ENCODE results near the gene ZFP91. TPM values are rescaled to one million over a fixed set of nuclear protein-coding genes. Genes with fewer than 3 reads are reported as not detected.
A peak's percentile ranks its signal among the peaks of the same experiment; 100 is the strongest.

Gene ZFP91
- polyA plus RNA-seq, 4 donors, result 24.8 to 51.2 (median 27.9) TPM

DNA sequence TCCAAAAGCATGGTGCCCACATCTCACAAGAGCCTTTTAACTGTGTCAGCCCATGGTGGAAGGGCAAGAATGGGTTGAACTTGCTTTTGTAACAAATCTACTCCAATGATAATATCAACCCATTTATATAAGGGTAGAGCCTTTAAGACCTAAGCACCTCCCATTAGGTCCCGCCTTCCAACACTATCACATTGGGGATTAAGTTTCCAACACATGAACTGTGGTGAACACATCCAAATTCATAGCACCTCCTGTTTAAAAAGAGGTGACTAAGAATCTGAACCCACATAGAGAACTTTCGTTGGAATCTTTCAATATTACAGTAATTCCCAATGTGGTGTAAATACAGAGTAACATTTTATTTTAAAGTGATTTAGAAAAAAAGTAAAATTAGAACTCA is 34.4 kb downstream of the ZFP91 start:
- Histone ChIP-seq H3K36me3 (ENCODE audit: control insufficient read depth in 3 of 3, insufficient read depth in 2 of 3, low read depth in 1 of 3, low read length in 3 of 3) (peaks cover 17 to 19% (median 18%) of the 10 kb centered on the region in 3 donors), H3K27me3 (ENCODE audit: control insufficient read depth in 3 of 3, insufficient read depth in 3 of 3, low read length in 3 of 3) (no peaks in the 10 kb centered on the region), H3K4me3 (ENCODE audit: low read depth in 1 of 3, low read length in 3 of 3) (no peak overlapping the region), H3K27ac (ENCODE audit: low read depth in 1 of 3, low read length in 2 of 3) (no peak overlapping the region), H3K4me1 (ENCODE audit: control insufficient read depth in 3 of 3, insufficient read depth in 2 of 3, low read depth in 1 of 3, low read length in 2 of 3) (peaks cover 0 to 3% (median 2%) of the 10 kb centered on the region in 3 donors), H3K9me3 (ENCODE audit: control insufficient read depth in 2 of 2, insufficient read depth in 1 of 2, low read depth in 1 of 2, low read length in 1 of 2) (no peaks in the 10 kb centered on the region)
- FAIRE-seq (no peak), DNase-seq (no peak)
- WGBS, 3 donors, result 82 to 96% (median 88%) methylated on average over 2 of the region's 2 CpGs

DNA sequence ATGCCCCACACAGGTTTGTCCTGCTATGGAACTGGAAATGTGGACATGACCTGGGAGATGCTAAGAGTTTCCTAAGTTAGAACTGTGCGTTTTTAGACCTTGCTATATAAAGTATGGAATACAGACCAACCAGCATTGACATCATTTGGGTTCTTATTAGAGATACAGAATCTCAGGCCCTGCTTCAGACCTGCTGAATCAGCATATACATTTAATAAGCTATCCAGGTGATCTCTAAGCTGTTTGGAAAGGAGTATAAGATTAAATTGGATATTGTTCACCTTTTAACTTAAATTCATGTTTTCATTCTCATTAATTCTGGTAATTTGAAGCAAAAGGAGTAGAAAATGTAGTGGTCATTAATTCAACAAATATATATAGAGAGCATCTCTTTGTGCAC is 36.7 kb downstream of the ZFP91 start:
- peaks cover 14 to 25% (median 19%) of the 10 kb centered on the region in 3 donors for H3K36me3 ChIP-seq (ENCODE audit: control insufficient read depth in 3 of 3, insufficient read depth in 2 of 3, low read depth in 1 of 3, low read length in 3 of 3)
- WGBS, 3 donors, result 91 to 95% (median 95%) methylated on average over 1 of the region's 1 CpG

GRCh38 chr11:58616594-58616993 is 37.7 kb downstream of the ZFP91 start:
- H3K27me3 ChIP-seq (ENCODE audit: control insufficient read depth in 3 of 3, insufficient read depth in 3 of 3, low read length in 3 of 3), result no peaks in the 10 kb centered on the region
- H3K4me3 ChIP-seq (ENCODE audit: low read depth in 1 of 3, low read length in 3 of 3), result no peak overlapping the region
- no peak overlapping the region for H3K27ac ChIP-seq (ENCODE audit: low read depth in 1 of 3, low read length in 2 of 3)
- 60 to 65% (median 60%) methylated on average over 4 of the region's 4 CpGs for WGBS, 3 donors
- H3K9me3 ChIP-seq (ENCODE audit: control insufficient read depth in 2 of 2, insufficient read depth in 1 of 2, low read depth in 1 of 2, low read length in 1 of 2), result no peaks in the 10 kb centered on the region
- H3K36me3 ChIP-seq (ENCODE audit: control insufficient read depth in 3 of 3, insufficient read depth in 2 of 3, low read depth in 1 of 3, low read length in 3 of 3), result peaks cover 14 to 25% (median 17%) of the 10 kb centered on the region in 3 donors
- DNase-seq (no peak), FAIRE-seq (no peak)
- peaks cover 0 to 3% (median 2%) of the 10 kb centered on the region in 3 donors for H3K4me1 ChIP-seq (ENCODE audit: control insufficient read depth in 3 of 3, insufficient read depth in 2 of 3, low read depth in 1 of 3, low read length in 2 of 3)

More for the DNA sequence above, 36.7 kb downstream of the ZFP91 start:
- H3K4me1 ChIP-seq (ENCODE audit: control insufficient read depth in 3 of 3, insufficient read depth in 2 of 3, low read depth in 1 of 3, low read length in 2 of 3), result peaks cover 0 to 3% (median 2%) of the 10 kb centered on the region in 3 donors
- FAIRE-seq (no peak), DNase-seq (no peak)
- no peak overlapping the region for H3K4me3 ChIP-seq (ENCODE audit: low read depth in 1 of 3, low read length in 3 of 3)
- no peaks in the 10 kb centered on the region for H3K9me3 ChIP-seq (ENCODE audit: control insufficient read depth in 2 of 2, insufficient read depth in 1 of 2, low read depth in 1 of 2, low read length in 1 of 2)
- no peak overlapping the region for H3K27ac ChIP-seq (ENCODE audit: low read depth in 1 of 3, low read length in 2 of 3)
- no peaks in the 10 kb centered on the region for H3K27me3 ChIP-seq (ENCODE audit: control insufficient read depth in 3 of 3, insufficient read depth in 3 of 3, low read length in 3 of 3)

DNA sequence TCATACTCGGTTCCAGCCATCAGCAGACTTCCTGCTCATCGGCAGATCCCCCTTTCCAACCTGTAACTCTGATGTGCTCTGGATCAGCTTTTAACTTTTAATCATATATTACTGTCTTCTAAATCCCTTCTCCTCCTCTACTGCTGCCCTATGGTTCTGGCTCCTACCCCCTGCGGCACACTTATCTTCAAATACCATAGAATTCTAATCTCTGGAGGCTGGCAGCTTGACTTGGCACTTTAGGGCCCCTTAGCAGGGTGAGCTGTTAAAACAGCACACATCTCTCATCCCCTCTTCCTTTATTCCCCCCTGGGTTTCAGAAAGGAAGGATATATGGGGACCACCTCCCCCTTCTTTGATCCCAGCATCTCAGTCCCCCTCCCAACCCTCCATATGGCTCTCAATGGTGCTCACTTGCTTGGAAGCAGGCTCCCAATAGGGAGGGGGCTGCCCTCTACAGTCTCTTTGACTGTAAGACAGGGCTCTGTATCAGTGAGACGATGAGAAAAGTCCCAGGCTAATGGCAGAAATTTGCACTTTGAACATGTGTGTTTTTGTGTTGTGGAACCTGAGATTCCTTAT is 39.2 kb downstream of the ZFP91 start:
- Histone ChIP-seq H3K36me3 (ENCODE audit: control insufficient read depth in 3 of 3, insufficient read depth in 2 of 3, low read depth in 1 of 3, low read length in 3 of 3) (peaks cover 18 to 21% (median 19%) of the 10 kb centered on the region in 3 donors), H3K9me3 (ENCODE audit: control insufficient read depth in 2 of 2, insufficient read depth in 1 of 2, low read depth in 1 of 2, low read length in 1 of 2) (no peaks in the 10 kb centered on the region), H3K27ac (ENCODE audit: low read depth in 1 of 3, low read length in 2 of 3) (no peak overlapping the region), H3K4me1 (ENCODE audit: control insufficient read depth in 3 of 3, insufficient read depth in 2 of 3, low read depth in 1 of 3, low read length in 2 of 3) (peaks cover 0 to 3% (median 2%) of the 10 kb centered on the region in 3 donors), H3K4me3 (ENCODE audit: low read depth in 1 of 3, low read length in 3 of 3) (no peak overlapping the region), H3K27me3 (ENCODE audit: control insufficient read depth in 3 of 3, insufficient read depth in 3 of 3, low read length in 3 of 3) (no peaks in the 10 kb centered on the region)
- peak; percentile 23 to 56 for DNase-seq
- WGBS, 3 donors, result 70 to 75% (median 73%) methylated on average over 4 of the region's 4 CpGs
- no peak for FAIRE-seq

DNA sequence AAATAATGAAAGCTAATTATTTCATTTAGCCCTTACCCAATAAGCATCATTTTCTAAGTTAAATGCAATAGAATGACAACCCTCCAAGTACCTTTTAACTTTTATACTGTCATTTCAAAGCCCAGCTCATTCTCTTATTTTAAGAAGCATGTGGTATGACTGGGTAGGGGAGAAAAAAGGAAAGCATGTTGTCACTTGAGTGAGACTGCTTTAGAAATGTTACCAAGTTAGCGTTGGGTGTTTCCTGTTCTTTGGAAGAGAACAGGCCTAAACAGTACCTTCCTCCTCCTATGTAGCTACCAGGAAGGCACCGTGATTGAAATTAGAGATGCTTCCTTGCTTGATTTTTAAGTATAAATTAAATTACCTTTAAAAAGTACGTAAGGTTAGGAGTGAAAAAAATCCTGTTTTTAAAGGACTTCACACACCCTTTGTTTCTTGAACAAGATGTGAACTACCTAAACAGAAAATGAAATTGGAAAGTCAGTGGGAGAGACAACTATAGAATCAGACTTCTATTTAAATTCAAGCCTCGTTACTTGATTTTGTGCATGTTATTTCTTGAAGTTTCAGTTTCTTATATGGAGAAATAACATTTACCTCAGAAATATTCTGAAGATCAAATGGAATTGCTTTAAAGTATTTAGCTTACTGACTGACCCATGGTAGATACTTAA is 42.9 kb downstream of the ZFP91 start:
- FAIRE-seq, result no peak
- peaks cover 11 to 24% (median 18%) of the 10 kb centered on the region in 3 donors for H3K36me3 ChIP-seq (ENCODE audit: control insufficient read depth in 3 of 3, insufficient read depth in 2 of 3, low read depth in 1 of 3, low read length in 3 of 3)
- H3K4me1 ChIP-seq (ENCODE audit: control insufficient read depth in 3 of 3, insufficient read depth in 2 of 3, low read depth in 1 of 3, low read length in 2 of 3), result peaks cover 0 to 3% (median 0%) of the 10 kb centered on the region in 3 donors

DNA sequence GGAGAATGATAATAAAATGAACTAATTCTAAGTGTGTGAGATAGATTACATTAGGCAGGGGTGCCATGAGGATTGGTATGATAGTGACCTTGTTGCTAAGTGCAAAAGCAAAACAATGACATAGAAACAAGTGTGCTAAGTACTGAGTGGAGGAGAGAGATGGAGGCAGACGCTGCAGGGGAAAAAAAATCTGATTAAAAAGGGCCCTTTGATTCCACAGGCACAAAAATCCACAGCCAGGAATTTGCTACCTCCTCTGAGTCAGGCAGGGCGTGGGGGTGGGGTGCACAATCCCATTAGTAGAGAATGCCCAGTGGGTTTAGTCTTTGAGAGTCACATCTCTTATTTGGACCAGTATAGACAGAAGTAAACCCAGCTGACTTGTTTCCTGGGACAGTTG is 43.5 kb downstream of the ZFP91 start, which contains the start of gene CNTF:
TSS of gene CNTF (plus strand) at position 322 of the 400 bp plus-strand sequence. CDS start 88 bp downstream, outside the sequence.
- Histone ChIP-seq H3K36me3 (ENCODE audit: control insufficient read depth in 3 of 3, insufficient read depth in 2 of 3, low read depth in 1 of 3, low read length in 3 of 3) (peaks cover 11 to 21% (median 17%) of the 10 kb centered on the region in 3 donors), H3K27me3 (ENCODE audit: control insufficient read depth in 3 of 3, insufficient read depth in 3 of 3, low read length in 3 of 3) (no peaks in the 10 kb centered on the region), H3K9me3 (ENCODE audit: control insufficient read depth in 2 of 2, insufficient read depth in 1 of 2, low read depth in 1 of 2, low read length in 1 of 2) (no peaks in the 10 kb centered on the region), H3K4me1 (ENCODE audit: control insufficient read depth in 3 of 3, insufficient read depth in 2 of 3, low read depth in 1 of 3, low read length in 2 of 3) (peaks cover 0 to 3% (median 0%) of the 10 kb centered on the region in 3 donors), H3K4me3 (ENCODE audit: low read depth in 1 of 3, low read length in 3 of 3) (no peak within 1 kb of the TSS), H3K27ac (ENCODE audit: low read depth in 1 of 3, low read length in 2 of 3) (no peak within 1 kb of the TSS)
- FAIRE-seq (no peak), DNase-seq (no peak)
- 78 to 86% (median 79%) methylated on average over 2 of the region's 2 CpGs for WGBS, 3 donors

More for the DNA sequence above, 42.9 kb downstream of the ZFP91 start:
- DNase-seq, result no peak
- Histone ChIP-seq H3K27me3 (ENCODE audit: control insufficient read depth in 3 of 3, insufficient read depth in 3 of 3, low read length in 3 of 3) (no peaks in the 10 kb centered on the region), H3K27ac (ENCODE audit: low read depth in 1 of 3, low read length in 2 of 3) (no peak overlapping the region), H3K4me3 (ENCODE audit: low read depth in 1 of 3, low read length in 3 of 3) (no peak overlapping the region), H3K9me3 (ENCODE audit: control insufficient read depth in 2 of 2, insufficient read depth in 1 of 2, low read depth in 1 of 2, low read length in 1 of 2) (no peaks in the 10 kb centered on the region)
- WGBS, 3 donors, result 83 to 91% (median 85%) methylated on average over 4 of the region's 4 CpGs

- H3K27me3 ChIP-seq (ENCODE audit: control insufficient read depth in 3 of 3, insufficient read depth in 3 of 3, low read length in 3 of 3), result no peaks in the 10 kb centered on the region
- H3K36me3 ChIP-seq (ENCODE audit: control insufficient read depth in 3 of 3, insufficient read depth in 2 of 3, low read depth in 1 of 3, low read length in 3 of 3), result peaks cover 2 to 14% (median 13%) of the 10 kb centered on the region in 3 donors
- H3K27ac ChIP-seq (ENCODE audit: low read depth in 1 of 3, low read length in 2 of 3), result no peak overlapping the region
- FAIRE-seq (no peak), DNase-seq (no peak)
- WGBS, 3 donors, result 87 to 94% (median 90%) methylated on average over 4 of the region's 4 CpGs
- no peaks in the 10 kb centered on the region for H3K9me3 ChIP-seq (ENCODE audit: control insufficient read depth in 2 of 2, insufficient read depth in 1 of 2, low read depth in 1 of 2, low read length in 1 of 2)
- H3K4me1 ChIP-seq (ENCODE audit: control insufficient read depth in 3 of 3, insufficient read depth in 2 of 3, low read depth in 1 of 3, low read length in 2 of 3), result no peaks in the 10 kb centered on the region
- H3K4me3 ChIP-seq (ENCODE audit: low read depth in 1 of 3, low read length in 3 of 3), result no peak overlapping the region
Measured at GRCh38 chr11:58625086-58625485, 46.2 kb downstream of the ZFP91 start.

GRCh38 chr11:58625826-58626460 is 47.1 kb downstream of the ZFP91 start:
- DNase-seq (no peak), FAIRE-seq (no peak)
- Histone ChIP-seq H3K27me3 (ENCODE audit: control insufficient read depth in 3 of 3, insufficient read depth in 3 of 3, low read length in 3 of 3) (no peaks in the 10 kb centered on the region), H3K4me3 (ENCODE audit: low read depth in 1 of 3, low read length in 3 of 3) (no peak overlapping the region), H3K9me3 (ENCODE audit: control insufficient read depth in 2 of 2, insufficient read depth in 1 of 2, low read depth in 1 of 2, low read length in 1 of 2) (no peaks in the 10 kb centered on the region), H3K4me1 (ENCODE audit: control insufficient read depth in 3 of 3, insufficient read depth in 2 of 3, low read depth in 1 of 3, low read length in 2 of 3) (no peaks in the 10 kb centered on the region), H3K27ac (ENCODE audit: low read depth in 1 of 3, low read length in 2 of 3) (no peak overlapping the region), H3K36me3 (ENCODE audit: control insufficient read depth in 3 of 3, insufficient read depth in 2 of 3, low read depth in 1 of 3, low read length in 3 of 3) (peaks cover 2 to 14% (median 13%) of the 10 kb centered on the region in 3 donors)
- 89 to 95% (median 92%) methylated on average over 4 of the region's 4 CpGs for WGBS, 3 donors
